SH-SY5Y (cell line): Measurements from ENCODE around the gene SLC7A5.

Experiments used
- GATA2 ChIP-seq: IDR thresholded peaks from 2 replicates; pipeline ENCODE4 v1.6.1; 2011; ENCODE audit warnings: mild to moderate bottlenecking, low read depth, low read length
- GATA3 ChIP-seq: IDR thresholded peaks from 2 replicates; pipeline ENCODE4 v1.6.1; 2011; ENCODE audit warnings: low read depth, mild to moderate bottlenecking, low read length, moderate library complexity

- no peak for TF ChIP-seq GATA3
- no peak for TF ChIP-seq GATA2
Observed at GRCh38 chr16:87826798-87827587, 42.3 kb downstream of the SLC7A5 start.
